Neural cell (in vitro differentiated cells): ENCODE measurements around the gene TRIM47. TPM values are rescaled to one million over a fixed set of nuclear protein-coding genes. Genes with fewer than 3 reads are reported as not detected.

Source experiments
- H2AFZ ChIP-seq: fragments of 200-600, 300-800 bp; sonication (generic), shearing (Covaris generic); 2 replicates; pipeline ENCODE4 v1.6.0; 2014; ENCODE audit warnings: low read depth, mild to moderate bottlenecking, antibody characterized with exemption, low read length, moderate library complexity
- H3F3A ChIP-seq: fragments of 200-600 bp; shearing (Covaris generic); 2 replicates; pipeline ENCODE4 v1.6.1; 2016; ENCODE audit warnings: mild to moderate bottlenecking, moderate library complexity, mixed read lengths, antibody characterized with exemption, low read length; ENCODE audit not compliant: insufficient read depth, poor library complexity, severe bottlenecking
- H3K27ac ChIP-seq: fragments of 200-600, 300-800 bp; sonication (generic), shearing (Covaris generic); 2 replicates; pipeline ENCODE4 v1.5.1; 2014; ENCODE audit warnings: mild to moderate bottlenecking, low read length, moderate library complexity
- H3K27me3 ChIP-seq: fragments of 300-800, 200-600 bp; sonication (generic), shearing (Covaris generic); 2 replicates; pipeline ENCODE4 v1.6.0; 2014; ENCODE audit warnings: mild to moderate bottlenecking, low read depth, low read length, moderate library complexity; ENCODE audit not compliant: insufficient read depth
- H3K36me3 ChIP-seq: fragments of 300-800, 200-600 bp; sonication (generic), shearing (Covaris generic); 2 replicates; pipeline ENCODE4 v1.5.1; 2014; ENCODE audit warnings: mild to moderate bottlenecking, antibody characterized with exemption, low read length, moderate library complexity; ENCODE audit not compliant: insufficient read depth
- H3K4me2 ChIP-seq: fragments of 300-800, 200-600 bp; sonication (generic), shearing (Covaris generic); 2 replicates; pipeline ENCODE4 v1.6.0; 2014; ENCODE audit warnings: mild to moderate bottlenecking, low read length
- H3K4me3 ChIP-seq: fragments of 300-800, 200-600 bp; sonication (generic), shearing (Covaris generic); 2 replicates; pipeline ENCODE4 v1.5.1; 2014; ENCODE audit warnings: mild to moderate bottlenecking, low read length, moderate library complexity
- H3K79me2 ChIP-seq: fragments of 200-600 bp; shearing (Covaris generic); replicated peaks from 2 replicates; pipeline ENCODE4 v1.6.0; 2014; ENCODE audit warnings: mild to moderate bottlenecking, low read length, moderate library complexity; ENCODE audit not compliant: insufficient read depth
- H3K9ac ChIP-seq: fragments of 300-800, 200-600 bp; sonication (generic), shearing (Covaris generic); 2 replicates; pipeline ENCODE4 v1.6.1; 2016; ENCODE audit warnings: mild to moderate bottlenecking, low read length, mixed read lengths
- H3K9me2 ChIP-seq: fragments of 200-600 bp; shearing (Covaris generic); 2 replicates; pipeline ENCODE4 v1.6.1; 2016; ENCODE audit warnings: mild to moderate bottlenecking, low read length, mixed read lengths; ENCODE audit not compliant: insufficient read depth
- H3K9me3 ChIP-seq: fragments of 200-600, 300-800 bp; sonication (generic), shearing (Covaris generic); 2 replicates; pipeline ENCODE4 v1.6.1; 2016; ENCODE audit warnings: mild to moderate bottlenecking, mixed run types, low read length, moderate library complexity, mixed read lengths
- H4K20me1 ChIP-seq: fragments of 200-600 bp; shearing (Covaris generic); 2 replicates; pipeline ENCODE4 v1.6.1; 2016; ENCODE audit warnings: mild to moderate bottlenecking, mixed run types; ENCODE audit not compliant: insufficient read depth
- EP300 ChIP-seq: fragments of 450-650 bp; conservative IDR thresholded peaks from 2 replicates; pipeline ENCODE4 v1.6.1; 2014; ENCODE audit warnings: antibody characterized with exemption, mild to moderate bottlenecking, moderate library complexity; ENCODE audit not compliant: poor library complexity, severe bottlenecking
- EZH2 ChIP-seq: fragments of 200-600, 300-800 bp; shearing (Covaris generic), sonication (generic); IDR thresholded peaks from 2 replicates; pipeline ENCODE4 v1.6.1; 2014; ENCODE audit warnings: antibody characterized with exemption, low read length, borderline replicate concordance, mild to moderate bottlenecking; ENCODE audit not compliant: insufficient read depth, poor library complexity, severe bottlenecking
- MXI1 ChIP-seq: fragments of 450-650 bp; conservative IDR thresholded peaks from 2 replicates; pipeline ENCODE4 v1.6.1; 2014; ENCODE audit warnings: antibody characterized with exemption, mild to moderate bottlenecking; ENCODE audit not compliant: poor library complexity, severe bottlenecking
- POLR2AphosphoS5 ChIP-seq: IDR thresholded peaks from 2 replicates; pipeline ENCODE4 v1.6.1; 2012
- RAD21 ChIP-seq: fragments of 450-650 bp; conservative IDR thresholded peaks from 2 replicates; pipeline ENCODE4 v1.6.1; 2014; ENCODE audit warnings: antibody characterized with exemption, mild to moderate bottlenecking, moderate library complexity
- SMC3 ChIP-seq: fragments of 450-650 bp; conservative IDR thresholded peaks from 2 replicates; pipeline ENCODE4 v1.6.1; 2014; ENCODE audit warnings: antibody characterized with exemption, mild to moderate bottlenecking, moderate library complexity; ENCODE audit not compliant: poor library complexity
- TAF1 ChIP-seq: IDR thresholded peaks from 2 replicates; pipeline ENCODE4 v1.6.1; 2012; ENCODE audit warnings: low read depth
- polyA plus RNA-seq: library from polyadenylated mRNA; depleted of rRNA; stranded (reverse); fragments of >200 nt; gene quantifications from 2 replicates; pipeline ENCODE4 v1.2.3, GENCODE V29; 2014
- TF ChIP-seq, protein P1 (sequence below): fragments of 450-650 bp; IDR thresholded peaks from 2 replicates; pipeline ENCODE4 v1.5.1; 2014; ENCODE audit warnings: antibody characterized with exemption, mild to moderate bottlenecking, moderate library complexity; ENCODE audit not compliant: poor library complexity, severe bottlenecking
- TF ChIP-seq, protein P2 (sequence below): IDR thresholded peaks from 2 replicates; pipeline ENCODE4 v1.6.1; 2012; ENCODE audit warnings: borderline replicate concordance

Gene TRIM47
- polyA plus RNA-seq, 1 donor from 2014 or later, result 0.67 TPM

DNA sequence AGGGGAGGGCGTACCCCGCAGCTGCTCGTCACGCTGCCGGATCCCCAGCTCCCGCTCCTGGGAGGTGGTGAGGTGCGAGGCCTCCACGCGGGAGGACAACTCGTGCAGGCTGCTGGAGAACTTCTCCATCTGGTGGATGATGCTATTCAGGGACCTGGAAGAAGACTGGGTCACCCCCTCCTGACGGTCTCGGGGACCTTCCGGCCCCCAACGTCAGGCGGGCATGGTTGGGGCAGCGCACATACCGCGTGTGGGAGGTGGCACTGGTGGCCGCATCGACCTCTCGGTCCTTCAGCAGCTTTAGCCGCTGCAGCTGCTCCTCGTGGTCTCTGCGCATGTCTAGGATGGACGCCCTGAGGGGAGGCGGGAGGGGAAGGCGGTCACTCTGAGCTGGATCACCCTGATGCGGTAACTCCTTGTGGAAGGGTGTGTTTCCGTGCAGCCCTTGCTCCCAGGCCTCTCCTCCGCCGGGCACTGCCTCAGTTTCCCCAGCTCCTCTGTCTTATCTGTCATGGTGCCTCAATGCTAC, 39.6 kb upstream of the TRIM47 start:
- no peak overlapping the region for H3K4me2 ChIP-seq
- TF ChIP-seq RAD21, result no peak
- TF ChIP-seq TAF1, result no peak
- TF ChIP-seq, protein P1, sequence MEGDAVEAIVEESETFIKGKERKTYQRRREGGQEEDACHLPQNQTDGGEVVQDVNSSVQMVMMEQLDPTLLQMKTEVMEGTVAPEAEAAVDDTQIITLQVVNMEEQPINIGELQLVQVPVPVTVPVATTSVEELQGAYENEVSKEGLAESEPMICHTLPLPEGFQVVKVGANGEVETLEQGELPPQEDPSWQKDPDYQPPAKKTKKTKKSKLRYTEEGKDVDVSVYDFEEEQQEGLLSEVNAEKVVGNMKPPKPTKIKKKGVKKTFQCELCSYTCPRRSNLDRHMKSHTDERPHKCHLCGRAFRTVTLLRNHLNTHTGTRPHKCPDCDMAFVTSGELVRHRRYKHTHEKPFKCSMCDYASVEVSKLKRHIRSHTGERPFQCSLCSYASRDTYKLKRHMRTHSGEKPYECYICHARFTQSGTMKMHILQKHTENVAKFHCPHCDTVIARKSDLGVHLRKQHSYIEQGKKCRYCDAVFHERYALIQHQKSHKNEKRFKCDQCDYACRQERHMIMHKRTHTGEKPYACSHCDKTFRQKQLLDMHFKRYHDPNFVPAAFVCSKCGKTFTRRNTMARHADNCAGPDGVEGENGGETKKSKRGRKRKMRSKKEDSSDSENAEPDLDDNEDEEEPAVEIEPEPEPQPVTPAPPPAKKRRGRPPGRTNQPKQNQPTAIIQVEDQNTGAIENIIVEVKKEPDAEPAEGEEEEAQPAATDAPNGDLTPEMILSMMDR, result no peak
- TF ChIP-seq MXI1, result no peak
- TF ChIP-seq POLR2AphosphoS5, result no peak
- TF ChIP-seq SMC3, result no peak
- no peak for TF ChIP-seq EP300
- TF ChIP-seq EZH2, result no peak
- H3K27ac ChIP-seq, result no peak overlapping the region
- H4K20me1 ChIP-seq, result no peaks in the 10 kb centered on the region
- no peaks in the 10 kb centered on the region for H3K9me2 ChIP-seq
- no peaks in the 10 kb centered on the region for H3K79me2 ChIP-seq
- no peak overlapping the region for H2AFZ ChIP-seq
- H3K9me3 ChIP-seq, result no peaks in the 10 kb centered on the region
- no peaks in the 10 kb centered on the region for H3F3A ChIP-seq
- H3K4me3 ChIP-seq, result no peak overlapping the region
- H3K36me3 ChIP-seq, result no peaks in the 10 kb centered on the region
- H3K27me3 ChIP-seq, result no peaks in the 10 kb centered on the region
- no peak overlapping the region for H3K9ac ChIP-seq

DNA sequence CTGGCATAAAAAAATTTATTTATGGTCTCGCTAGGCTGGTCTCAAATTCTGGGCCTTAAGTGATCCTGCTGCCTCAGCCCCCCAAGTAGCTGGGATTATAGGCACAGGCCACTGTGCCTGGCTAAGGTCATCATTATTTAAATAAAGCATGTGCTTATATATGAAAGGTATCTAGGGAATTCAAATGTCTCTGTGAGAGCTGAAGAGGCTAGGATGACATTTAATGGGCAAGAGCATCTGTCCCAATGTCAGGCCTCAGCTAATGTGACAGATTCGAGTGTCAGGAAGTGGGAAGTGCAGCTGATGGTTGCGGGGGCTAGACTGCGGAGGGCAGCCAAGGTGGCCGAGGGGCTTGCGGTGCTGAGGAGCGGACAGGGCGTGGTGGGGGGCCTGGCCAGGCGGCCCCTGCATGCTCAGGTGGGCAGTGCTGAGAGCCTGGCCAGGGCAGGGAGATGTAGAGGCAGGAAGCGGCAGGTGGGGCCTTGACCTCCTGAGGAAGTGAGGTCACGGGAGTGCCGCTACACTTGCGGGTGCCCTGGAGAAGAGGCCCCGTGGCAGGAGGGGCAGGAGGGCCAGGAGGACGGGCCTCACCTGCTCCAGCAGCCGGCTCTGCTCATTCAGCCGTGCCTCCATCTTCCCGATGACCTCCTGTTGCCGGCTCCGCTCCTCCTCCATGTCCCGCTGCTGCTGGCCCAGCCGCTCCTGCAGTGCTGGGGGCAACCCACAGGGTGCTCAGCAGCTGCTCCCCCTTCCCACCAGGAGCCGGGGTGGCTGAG, 38.9 kb upstream of the TRIM47 start:
- Histone ChIP-seq H3F3A (no peaks in the 10 kb centered on the region), H2AFZ (no peak overlapping the region), H4K20me1 (no peaks in the 10 kb centered on the region), H3K27me3 (no peaks in the 10 kb centered on the region), H3K9ac (no peak overlapping the region), H3K36me3 (no peaks in the 10 kb centered on the region), H3K4me3 (no peak overlapping the region), H3K4me2 (no peak overlapping the region), H3K9me2 (no peaks in the 10 kb centered on the region), H3K27ac (no peak overlapping the region), H3K9me3 (no peaks in the 10 kb centered on the region), H3K79me2 (no peaks in the 10 kb centered on the region)
- TF ChIP-seq, protein P1, result no peak
- no peak for TF ChIP-seq POLR2AphosphoS5
- TF ChIP-seq, protein P2, sequence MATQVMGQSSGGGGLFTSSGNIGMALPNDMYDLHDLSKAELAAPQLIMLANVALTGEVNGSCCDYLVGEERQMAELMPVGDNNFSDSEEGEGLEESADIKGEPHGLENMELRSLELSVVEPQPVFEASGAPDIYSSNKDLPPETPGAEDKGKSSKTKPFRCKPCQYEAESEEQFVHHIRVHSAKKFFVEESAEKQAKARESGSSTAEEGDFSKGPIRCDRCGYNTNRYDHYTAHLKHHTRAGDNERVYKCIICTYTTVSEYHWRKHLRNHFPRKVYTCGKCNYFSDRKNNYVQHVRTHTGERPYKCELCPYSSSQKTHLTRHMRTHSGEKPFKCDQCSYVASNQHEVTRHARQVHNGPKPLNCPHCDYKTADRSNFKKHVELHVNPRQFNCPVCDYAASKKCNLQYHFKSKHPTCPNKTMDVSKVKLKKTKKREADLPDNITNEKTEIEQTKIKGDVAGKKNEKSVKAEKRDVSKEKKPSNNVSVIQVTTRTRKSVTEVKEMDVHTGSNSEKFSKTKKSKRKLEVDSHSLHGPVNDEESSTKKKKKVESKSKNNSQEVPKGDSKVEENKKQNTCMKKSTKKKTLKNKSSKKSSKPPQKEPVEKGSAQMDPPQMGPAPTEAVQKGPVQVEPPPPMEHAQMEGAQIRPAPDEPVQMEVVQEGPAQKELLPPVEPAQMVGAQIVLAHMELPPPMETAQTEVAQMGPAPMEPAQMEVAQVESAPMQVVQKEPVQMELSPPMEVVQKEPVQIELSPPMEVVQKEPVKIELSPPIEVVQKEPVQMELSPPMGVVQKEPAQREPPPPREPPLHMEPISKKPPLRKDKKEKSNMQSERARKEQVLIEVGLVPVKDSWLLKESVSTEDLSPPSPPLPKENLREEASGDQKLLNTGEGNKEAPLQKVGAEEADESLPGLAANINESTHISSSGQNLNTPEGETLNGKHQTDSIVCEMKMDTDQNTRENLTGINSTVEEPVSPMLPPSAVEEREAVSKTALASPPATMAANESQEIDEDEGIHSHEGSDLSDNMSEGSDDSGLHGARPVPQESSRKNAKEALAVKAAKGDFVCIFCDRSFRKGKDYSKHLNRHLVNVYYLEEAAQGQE, result no peak
- TF ChIP-seq EZH2, result no peak
- TF ChIP-seq EP300, result no peak
- TF ChIP-seq RAD21, result no peak
- TF ChIP-seq MXI1, result no peak
- no peak for TF ChIP-seq SMC3
- TF ChIP-seq TAF1, result no peak
